B cell (primary cell): ENCODE measurements around the gene B4GALNT4.

ENCODE experiments used
- EZH2 ChIP-seq: IDR thresholded peaks from 2 replicates; pipeline ENCODE4 v1.6.1; 2012; ENCODE audit warnings: borderline replicate concordance, low read depth, mild to moderate bottlenecking, moderate library complexity, low read length; ENCODE audit not compliant: insufficient read depth, poor library complexity, severe bottlenecking
- TF ChIP-seq, protein P1 (sequence below): fragments of 200-600 bp; IDR thresholded peaks from one replicate; pipeline ENCODE4 v1.8.0; 2022; ENCODE audit warnings: antibody characterized with exemption, mild to moderate bottlenecking

DNA sequence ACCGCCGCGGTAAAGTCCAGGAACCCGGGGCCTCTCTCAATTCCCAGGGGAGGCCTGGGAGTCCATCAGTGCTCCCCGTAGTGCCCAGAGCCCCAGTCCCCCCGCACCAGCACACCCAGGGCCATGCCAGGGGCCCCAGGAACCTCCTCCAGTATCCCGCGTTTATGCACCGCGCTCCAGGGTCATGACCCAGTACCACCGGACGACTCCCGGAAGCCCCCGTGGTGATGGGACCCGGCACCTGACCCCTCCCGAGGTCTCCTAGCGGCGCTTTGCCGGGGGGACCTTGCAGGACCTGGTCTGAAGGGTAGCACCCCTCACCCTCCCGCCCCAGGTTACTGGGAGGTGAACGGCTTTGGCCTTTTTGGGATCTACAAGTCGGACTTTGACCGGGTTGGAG is 11.2 kb downstream of the B4GALNT4 start:
- TF ChIP-seq, protein P1, sequence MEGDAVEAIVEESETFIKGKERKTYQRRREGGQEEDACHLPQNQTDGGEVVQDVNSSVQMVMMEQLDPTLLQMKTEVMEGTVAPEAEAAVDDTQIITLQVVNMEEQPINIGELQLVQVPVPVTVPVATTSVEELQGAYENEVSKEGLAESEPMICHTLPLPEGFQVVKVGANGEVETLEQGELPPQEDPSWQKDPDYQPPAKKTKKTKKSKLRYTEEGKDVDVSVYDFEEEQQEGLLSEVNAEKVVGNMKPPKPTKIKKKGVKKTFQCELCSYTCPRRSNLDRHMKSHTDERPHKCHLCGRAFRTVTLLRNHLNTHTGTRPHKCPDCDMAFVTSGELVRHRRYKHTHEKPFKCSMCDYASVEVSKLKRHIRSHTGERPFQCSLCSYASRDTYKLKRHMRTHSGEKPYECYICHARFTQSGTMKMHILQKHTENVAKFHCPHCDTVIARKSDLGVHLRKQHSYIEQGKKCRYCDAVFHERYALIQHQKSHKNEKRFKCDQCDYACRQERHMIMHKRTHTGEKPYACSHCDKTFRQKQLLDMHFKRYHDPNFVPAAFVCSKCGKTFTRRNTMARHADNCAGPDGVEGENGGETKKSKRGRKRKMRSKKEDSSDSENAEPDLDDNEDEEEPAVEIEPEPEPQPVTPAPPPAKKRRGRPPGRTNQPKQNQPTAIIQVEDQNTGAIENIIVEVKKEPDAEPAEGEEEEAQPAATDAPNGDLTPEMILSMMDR = no peak
- no peak for TF ChIP-seq EZH2
